Hepatocyte (in vitro differentiated cells): ENCODE measurements around the gene B3GALT4.

Source experiments
- CTCF ChIP-seq: fragments of 200-600 bp; sonication (generic); IDR thresholded peaks from 2 replicates; pipeline ENCODE4 v1.5.1; 2016; ENCODE audit warnings: antibody characterized with exemption, mild to moderate bottlenecking; ENCODE audit not compliant: poor library complexity
- EZH2 ChIP-seq: fragments of 200-600 bp; sonication (generic); IDR thresholded peaks from 2 replicates; pipeline ENCODE4 v1.6.1; 2016; ENCODE audit warnings: antibody characterized with exemption, mild to moderate bottlenecking, borderline replicate concordance
- EZH2phosphoT487 ChIP-seq: fragments of 200-600 bp; sonication (generic); IDR thresholded peaks from one replicate; pipeline ENCODE4 v1.6.1; 2018; ENCODE audit warnings: antibody characterized with exemption, mild to moderate bottlenecking, low read depth, moderate library complexity; ENCODE audit not compliant: unreplicated experiment, severe bottlenecking

DNA sequence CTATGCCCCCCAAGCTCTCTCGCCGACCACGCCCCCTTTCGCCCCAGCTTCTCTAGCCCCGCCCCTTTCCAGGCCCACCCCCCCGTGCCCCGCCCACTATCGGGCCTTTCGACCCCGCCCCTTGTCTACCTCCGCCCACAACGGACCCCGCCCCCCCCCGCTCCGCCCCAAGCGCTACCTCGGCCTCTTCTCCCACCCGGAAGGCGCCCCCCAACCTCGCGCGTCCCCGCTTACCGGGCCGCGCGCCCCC, 40.4 kb downstream of the B3GALT4 start:
- TF ChIP-seq CTCF (no peak), EZH2 (no peak), EZH2phosphoT487 (no peak)
